K562 (cell line): ENCODE data around the gene MED14. TPM values are rescaled to one million over a fixed set of nuclear protein-coding genes. Genes with fewer than 3 reads are reported as not detected.

Experiments
- ATF2 ChIP-seq: sonication (generic); formaldehyde crosslinking; IDR thresholded peaks from 2 replicates; pipeline ENCODE4 v1.8.1; 2022; ENCODE audit warnings: missing genetic modification reagents
- CEBPB ChIP-seq: fragments of 450-650 bp; IDR thresholded peaks from 2 replicates; pipeline ENCODE4 v1.6.1; 2016; ENCODE audit warnings: missing genetic modification characterization, missing compliant biosample characterization
- DEAF1 ChIP-seq: fragments of 450-650 bp; formaldehyde crosslinking; IDR thresholded peaks from 2 replicates; pipeline ENCODE4 v1.4.0; 2020; ENCODE audit warnings: mild to moderate bottlenecking, moderate library complexity
- ETS2 ChIP-seq: IDR thresholded peaks from 2 replicates; pipeline ENCODE4 v1.6.1; 2016; ENCODE audit warnings: borderline replicate concordance, missing genetic modification characterization, mild to moderate bottlenecking, moderate library complexity, missing compliant biosample characterization; ENCODE audit not compliant: poor library complexity, severe bottlenecking
- FUS ChIP-seq: fragments of 200-400 bp; formaldehyde crosslinking; optimal IDR thresholded peaks from 2 replicates; pipeline ENCODE3; 2017; ENCODE audit warnings: low read depth, low read length
- GATAD2A ChIP-seq: fragments of 450-650 bp; IDR thresholded peaks from 2 replicates; pipeline ENCODE4 v1.6.1; 2017
- KLF13 ChIP-seq: fragments of 450-650 bp; IDR thresholded peaks from 2 replicates; pipeline ENCODE4 v1.6.1; 2016; ENCODE audit warnings: missing genetic modification characterization, low read depth, mild to moderate bottlenecking, missing compliant biosample characterization, moderate library complexity, borderline replicate concordance
- MYNN ChIP-seq, 2 experiments: sonication (generic); formaldehyde crosslinking in 1 of 2; IDR thresholded peaks; 2 replicates each; pipeline versions ENCODE4 v1.5.0 to v1.6.1; 2016 to 2020; ENCODE audit warnings: antibody characterized with exemption in 1 of 2, missing genetic modification reagents in 1 of 2
- POU5F1 ChIP-seq: fragments of 150-350 bp; IDR thresholded peaks from 2 replicates; pipeline ENCODE4 v1.6.1; 2014; ENCODE audit warnings: borderline replicate concordance, low read length, low read depth, mild to moderate bottlenecking; ENCODE audit not compliant: partially characterized antibody
- PPARD ChIP-seq: fragments of 250-450 bp; sonication (Bioruptor Pico); IDR thresholded peaks from 2 replicates; pipeline ENCODE4 v1.8.0; 2022; ENCODE audit warnings: inconsistent platforms, mild to moderate bottlenecking, moderate library complexity
- RBFOX2 ChIP-seq: fragments of 200-400 bp; formaldehyde crosslinking; IDR thresholded peaks from 2 replicates; pipeline ENCODE4 v1.6.1; 2017; ENCODE audit warnings: low read depth, mild to moderate bottlenecking, low read length, moderate library complexity
- SIRT6 ChIP-seq: IDR thresholded peaks from one replicate; pipeline ENCODE4 v1.6.1; 2012; ENCODE audit warnings: low read depth, mild to moderate bottlenecking, control low read depth, inconsistent platforms, low read length, moderate library complexity
- SIX5 ChIP-seq, 2 experiments: IDR thresholded peaks; 2 replicates each; pipeline ENCODE4 v1.6.1; 2011; ENCODE audit warnings: low read length in 2 of 2, borderline replicate concordance in 1 of 2, low read depth in 1 of 2, mild to moderate bottlenecking in 1 of 2, moderate library complexity in 1 of 2; ENCODE audit not compliant: insufficient read depth in 1 of 2
- THAP7 ChIP-seq: fragments of 250-450 bp; sonication (Bioruptor Pico); IDR thresholded peaks from 2 replicates; pipeline ENCODE4 v1.5.0; 2021
- XRCC4 ChIP-seq: IDR thresholded peaks from one replicate; pipeline ENCODE4 v1.6.1; 2011; ENCODE audit not compliant: insufficient read depth, insufficient read length; ENCODE audit errors: extremely low read depth
- ZBTB34 ChIP-seq: fragments of 250-450 bp; sonication (Bioruptor Pico); IDR thresholded peaks from 2 replicates; pipeline ENCODE4 v1.8.0; 2021; ENCODE audit warnings: mild to moderate bottlenecking, moderate library complexity
- ZNF124 ChIP-seq: sonication (generic); formaldehyde crosslinking; IDR thresholded peaks from 2 replicates; pipeline ENCODE4 v1.8.1; 2022; ENCODE audit warnings: missing genetic modification reagents
- ZNF253 ChIP-seq: fragments of 250-450 bp; sonication (Bioruptor Pico); conservative IDR thresholded peaks from 2 replicates; pipeline ENCODE4 v1.6.1; 2021; ENCODE audit warnings: mild to moderate bottlenecking
- polyA plus RNA-seq, 8 experiments: library from polyadenylated mRNA; depleted of rRNA in 4 of 8; stranded (reverse) in 5 of 8; unstranded in 3 of 8; fragments of >200 nt; fragmentation: Nextera tagmentation in 2 of 8; fragmentation: Illumina TruSeq in 1 of 8; extraction: Ambion mirVana in 2 of 8; extraction: Trizol in 1 of 8; gene quantifications; 2 replicates each; pipeline versions ENCODE4 v1.2.1 to v1.2.3, GENCODE V29; 2011 to 2014; ENCODE audit warnings: inconsistent platforms in 1 of 8, missing spikeins in 1 of 8
- total RNA-seq, 7 experiments: library from RNA; depleted of rRNA in 6 of 7; stranded (reverse); fragments of >200 nt in 6 of 7; fragmentation: Illumina TruSeq in 2 of 7; extraction: Trizol in 2 of 7; gene quantifications; 2 replicates each; pipeline versions ENCODE4 v1.2.1 to v1.2.3, GENCODE V29; 2011 to 2021; ENCODE audit warnings: low replicate concordance in 1 of 7
- TF ChIP-seq, protein P1 (sequence below): fragments of 250-450 bp; sonication (Bioruptor Pico); IDR thresholded peaks from 2 replicates; pipeline ENCODE4 v1.5.0; 2021; ENCODE audit warnings: mild to moderate bottlenecking, borderline replicate concordance

MED14 gene
- total and polyA plus RNA-seq, 9 of the 15 experiments (the other 6 are each of a cell fraction or from before 2014, with no cell fraction given) = 9.2 to 35.3 (median 18.7) TPM

- TF ChIP-seq ATF2 (CRISPR knock-in tag) (no peak), SIX5 (IDR thresholded peaks at IDR 0.05; ENCODE audit: borderline replicate concordance in 1 of 2, insufficient read depth in 1 of 2, low read depth in 1 of 2, low read length in 2 of 2) (no peak), SIRT6 (no peak), FUS (no peak), CEBPB (no peak), ZBTB34 (no peak), ZNF124 (CRISPR knock-in tag) (no peak), THAP7 (CRISPR knock-in tag) (no peak), ZNF253 (CRISPR knock-in tag) (no peak), MYNN (IDR thresholded peaks at IDR 0.05) (no peak), MYNN (CRISPR knock-in tag; IDR thresholded peaks at IDR 0.05) (no peak), RBFOX2 (peak; percentile 71), POU5F1 (peak; percentile 95), PPARD (CRISPR knock-in tag) (no peak), KLF13 (tag) (no peak), ETS2 (tag) (no peak), XRCC4 (no peak), DEAF1 (CRISPR knock-in tag) (no peak), GATAD2A (no peak)
- TF ChIP-seq, protein P1, sequence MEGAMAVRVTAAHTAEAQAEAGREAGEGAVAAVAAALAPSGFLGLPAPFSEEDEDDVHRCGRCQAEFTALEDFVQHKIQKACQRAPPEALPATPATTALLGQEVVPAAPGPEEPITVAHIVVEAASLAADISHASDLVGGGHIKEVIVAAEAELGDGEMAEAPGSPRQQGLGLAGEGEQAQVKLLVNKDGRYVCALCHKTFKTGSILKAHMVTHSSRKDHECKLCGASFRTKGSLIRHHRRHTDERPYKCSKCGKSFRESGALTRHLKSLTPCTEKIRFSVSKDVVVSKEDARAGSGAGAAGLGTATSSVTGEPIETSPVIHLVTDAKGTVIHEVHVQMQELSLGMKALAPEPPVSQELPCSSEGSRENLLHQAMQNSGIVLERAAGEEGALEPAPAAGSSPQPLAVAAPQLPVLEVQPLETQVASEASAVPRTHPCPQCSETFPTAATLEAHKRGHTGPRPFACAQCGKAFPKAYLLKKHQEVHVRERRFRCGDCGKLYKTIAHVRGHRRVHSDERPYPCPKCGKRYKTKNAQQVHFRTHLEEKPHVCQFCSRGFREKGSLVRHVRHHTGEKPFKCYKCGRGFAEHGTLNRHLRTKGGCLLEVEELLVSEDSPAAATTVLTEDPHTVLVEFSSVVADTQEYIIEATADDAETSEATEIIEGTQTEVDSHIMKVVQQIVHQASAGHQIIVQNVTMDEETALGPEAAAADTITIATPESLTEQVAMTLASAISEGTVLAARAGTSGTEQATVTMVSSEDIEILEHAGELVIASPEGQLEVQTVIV (CRISPR knock-in tag) = no peak
Observed at GRCh38 chrX:40647307-40648197, 87.8 kb downstream of the MED14 start, which contains the start of gene CXorf38 (continued).
